Measurements from ENCODE around the gene SPNS2. TPM values are rescaled to one million over a fixed set of nuclear protein-coding genes. Genes with fewer than 3 reads are reported as not detected.

SPNS2 gene
- total and polyA plus RNA-seq, 4 donors = 17.7 to 67.3 (median 41.5) TPM

GRCh38 chr17:4529533-4530152, 31.0 kb downstream of the SPNS2 start:
- no peak for DNase-seq (ENCODE audit: low read depth in 4 of 6, low spot score in 6 of 6)
- Histone ChIP-seq H3K9me3 (ENCODE audit: control insufficient read depth, insufficient read depth, low read length) (no peaks in the 10 kb centered on the region), H3K4me1 (ENCODE audit: control insufficient read depth, insufficient read depth, low read length) (peaks cover 51% of the 10 kb centered on the region), H3K27ac (ENCODE audit: low read depth, low read length) (no peak overlapping the region), H3K27me3 (ENCODE audit: control insufficient read depth, insufficient read depth, low read length) (no peaks in the 10 kb centered on the region), H3K4me3 (ENCODE audit: low read depth, low read length) (no peak overlapping the region), H3K36me3 (ENCODE audit: control insufficient read depth, insufficient read depth, low read length) (peaks cover 61% of the 10 kb centered on the region)
- 67% methylated on average over 8 of the region's 13 CpGs for WGBS (ENCODE audit: insufficient coverage)

- Histone ChIP-seq H3K27ac (ENCODE audit: low read depth, low read length) (no peak overlapping the region), H3K4me1 (ENCODE audit: control insufficient read depth, insufficient read depth, low read length) (peaks cover 65% of the 10 kb centered on the region), H3K27me3 (ENCODE audit: control insufficient read depth, insufficient read depth, low read length) (no peaks in the 10 kb centered on the region), H3K36me3 (ENCODE audit: control insufficient read depth, insufficient read depth, low read length) (peaks cover 67% of the 10 kb centered on the region), H3K4me3 (ENCODE audit: low read depth, low read length) (no peak overlapping the region), H3K9me3 (ENCODE audit: control insufficient read depth, insufficient read depth, low read length) (no peaks in the 10 kb centered on the region)
- WGBS (ENCODE audit: insufficient coverage) = 77% methylated on average over 30 of the region's 30 CpGs
- no peak for DNase-seq (ENCODE audit: low read depth in 4 of 6, low spot score in 6 of 6)
Measured at GRCh38 chr17:4530799-4531730, 32.4 kb downstream of the SPNS2 start.

GRCh38 chr17:4531988-4532736, 33.5 kb downstream of the SPNS2 start:
- H3K27ac ChIP-seq (ENCODE audit: low read depth, low read length) = no peak overlapping the region
- H3K9me3 ChIP-seq (ENCODE audit: control insufficient read depth, insufficient read depth, low read length) = no peaks in the 10 kb centered on the region
- peaks cover 70% of the 10 kb centered on the region for H3K4me1 ChIP-seq (ENCODE audit: control insufficient read depth, insufficient read depth, low read length)
- no peaks in the 10 kb centered on the region for H3K27me3 ChIP-seq (ENCODE audit: control insufficient read depth, insufficient read depth, low read length)
- WGBS (ENCODE audit: insufficient coverage) = 93% methylated on average over 10 of the region's 17 CpGs
- no peak overlapping the region for H3K4me3 ChIP-seq (ENCODE audit: low read depth, low read length)
- no peak for DNase-seq (ENCODE audit: low read depth in 4 of 6, low spot score in 6 of 6)
- peaks cover 78% of the 10 kb centered on the region for H3K36me3 ChIP-seq (ENCODE audit: control insufficient read depth, insufficient read depth, low read length)

- Histone ChIP-seq H3K27me3 (ENCODE audit: control insufficient read depth, insufficient read depth, low read length) (no peaks in the 10 kb centered on the region), H3K27ac (ENCODE audit: low read depth, low read length) (peak overlapping the region; percentile 79), H3K4me3 (ENCODE audit: low read depth, low read length) (no peak overlapping the region), H3K36me3 (ENCODE audit: control insufficient read depth, insufficient read depth, low read length) (peaks cover 86% of the 10 kb centered on the region), H3K4me1 (ENCODE audit: control insufficient read depth, insufficient read depth, low read length) (peaks cover 78% of the 10 kb centered on the region), H3K9me3 (ENCODE audit: control insufficient read depth, insufficient read depth, low read length) (no peaks in the 10 kb centered on the region)
- no peak for DNase-seq (ENCODE audit: low read depth in 4 of 6, low spot score in 6 of 6)
- WGBS (ENCODE audit: insufficient coverage) = 90% methylated on average over 33 of the region's 33 CpGs
Measured at GRCh38 chr17:4532860-4533522, 34.3 kb downstream of the SPNS2 start.

GRCh38 chr17:4533523-4534504, 35.1 kb downstream of the SPNS2 start:
- Histone ChIP-seq H3K9me3 (ENCODE audit: control insufficient read depth, insufficient read depth, low read length) (no peaks in the 10 kb centered on the region), H3K27me3 (ENCODE audit: control insufficient read depth, insufficient read depth, low read length) (no peaks in the 10 kb centered on the region), H3K36me3 (ENCODE audit: control insufficient read depth, insufficient read depth, low read length) (peaks cover 91% of the 10 kb centered on the region), H3K4me1 (ENCODE audit: control insufficient read depth, insufficient read depth, low read length) (peaks cover 86% of the 10 kb centered on the region), H3K4me3 (ENCODE audit: low read depth, low read length) (no peak overlapping the region), H3K27ac (ENCODE audit: low read depth, low read length) (peak overlapping the region; percentile 79)
- DNase-seq (ENCODE audit: low read depth in 4 of 6, low spot score in 6 of 6) = peak in 3 of 6 donors; percentile 33 to 78 (median 54)
- 40% methylated on average over 22 of the region's 23 CpGs for WGBS (ENCODE audit: insufficient coverage)

GRCh38 chr17:4534515-4534914, 35.8 kb downstream of the SPNS2 start:
- peaks cover 97% of the 10 kb centered on the region for H3K36me3 ChIP-seq (ENCODE audit: control insufficient read depth, insufficient read depth, low read length)
- peaks cover 93% of the 10 kb centered on the region for H3K4me1 ChIP-seq (ENCODE audit: control insufficient read depth, insufficient read depth, low read length)
- no peaks in the 10 kb centered on the region for H3K9me3 ChIP-seq (ENCODE audit: control insufficient read depth, insufficient read depth, low read length)
- no peak for DNase-seq (ENCODE audit: low read depth in 4 of 6, low spot score in 6 of 6)
- H3K4me3 ChIP-seq (ENCODE audit: low read depth, low read length) = no peak overlapping the region
- 63% methylated on average over 15 of the region's 17 CpGs for WGBS (ENCODE audit: insufficient coverage)
- H3K27ac ChIP-seq (ENCODE audit: low read depth, low read length) = peak overlapping the region; percentile 79
- no peaks in the 10 kb centered on the region for H3K27me3 ChIP-seq (ENCODE audit: control insufficient read depth, insufficient read depth, low read length)

- Histone ChIP-seq H3K9me3 (ENCODE audit: control insufficient read depth, insufficient read depth, low read length) (no peaks in the 10 kb centered on the region), H3K36me3 (ENCODE audit: control insufficient read depth, insufficient read depth, low read length) (peaks cover 97% of the 10 kb centered on the region), H3K27me3 (ENCODE audit: control insufficient read depth, insufficient read depth, low read length) (no peaks in the 10 kb centered on the region), H3K27ac (ENCODE audit: low read depth, low read length) (peak overlapping the region; percentile 79), H3K4me3 (ENCODE audit: low read depth, low read length) (no peak overlapping the region), H3K4me1 (ENCODE audit: control insufficient read depth, insufficient read depth, low read length) (peaks cover 92% of the 10 kb centered on the region)
- WGBS (ENCODE audit: insufficient coverage) = 67% methylated on average over 21 of the region's 27 CpGs
- DNase-seq (ENCODE audit: low read depth in 4 of 6, low spot score in 6 of 6) = no peak
Measured at GRCh38 chr17:4534928-4535666, 36.4 kb downstream of the SPNS2 start.

- H3K4me1 ChIP-seq (ENCODE audit: control insufficient read depth, insufficient read depth, low read length) = peaks cover 91% of the 10 kb centered on the region
- DNase-seq (ENCODE audit: low read depth in 4 of 6, low spot score in 6 of 6) = no peak
- H3K4me3 ChIP-seq (ENCODE audit: low read depth, low read length) = no peak overlapping the region
- H3K27ac ChIP-seq (ENCODE audit: low read depth, low read length) = no peak overlapping the region
- H3K9me3 ChIP-seq (ENCODE audit: control insufficient read depth, insufficient read depth, low read length) = no peaks in the 10 kb centered on the region
- no peaks in the 10 kb centered on the region for H3K27me3 ChIP-seq (ENCODE audit: control insufficient read depth, insufficient read depth, low read length)
- H3K36me3 ChIP-seq (ENCODE audit: control insufficient read depth, insufficient read depth, low read length) = peaks cover 98% of the 10 kb centered on the region
- 65% methylated on average over 17 of the region's 19 CpGs for WGBS (ENCODE audit: insufficient coverage)
Measured at GRCh38 chr17:4535667-4536258, 37.1 kb downstream of the SPNS2 start.
